G401 (cell line): ENCODE measurements around the gene PFKL. TPM values are rescaled to one million over a fixed set of nuclear protein-coding genes. Genes with fewer than 3 reads are reported as not detected.

Experiments used
- DNase-seq: peaks from one replicate; pipeline ENCODE4 v3.0.0-alpha.2; 2015; ENCODE audit warnings: low spot score
- in situ Hi-C: cut with HindIII; loops from 2 replicates; pipeline ENCODE4 v1.10.0; 2016; ENCODE audit warnings: low sequenced_read_pairs, mixed read lengths
- total RNA-seq: library from RNA; depleted of rRNA; stranded (reverse); fragments of >200 nt; shearing (Covaris generic); gene quantifications from 2 replicates; pipeline ENCODE4 v1.2.3, GENCODE V29; 2014; rRNA removed

The PFKL gene
- total RNA-seq, 1 experiment from 2014 or later = 174 TPM

DNA sequence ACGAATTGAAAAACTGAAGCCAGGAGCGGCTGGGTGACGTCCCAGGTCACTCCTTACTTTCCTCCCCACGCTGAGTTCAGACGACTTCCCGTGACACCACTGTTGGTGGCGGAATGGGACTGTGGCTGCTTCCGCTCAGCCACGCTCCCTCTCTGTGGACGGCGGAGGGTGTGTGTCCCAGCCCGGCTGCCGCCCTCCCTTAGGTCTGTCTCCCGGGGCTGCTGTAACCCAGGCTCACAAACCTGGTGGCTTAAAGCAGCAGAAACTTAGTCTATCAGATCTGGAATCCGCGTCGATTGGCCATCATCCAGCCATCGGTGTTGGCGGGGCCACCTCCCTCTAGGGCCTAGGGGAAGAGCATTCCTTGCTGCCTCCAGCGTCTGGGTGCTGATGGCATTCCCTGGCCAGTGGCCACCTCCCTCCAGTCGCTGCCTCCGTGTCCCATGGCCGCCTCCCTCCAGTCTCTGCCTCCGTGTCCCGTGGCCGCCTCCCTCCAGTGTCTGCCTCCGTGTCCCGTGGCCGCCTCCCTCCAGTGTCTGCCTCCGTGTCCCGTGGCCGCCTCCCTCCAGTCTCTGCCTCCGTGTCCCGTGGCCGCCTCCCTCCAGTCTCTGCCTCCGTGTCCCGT is 71.0 kb downstream of the PFKL start:
- in situ Hi-C loops = no loop called here
- no peak for DNase-seq

DNA sequence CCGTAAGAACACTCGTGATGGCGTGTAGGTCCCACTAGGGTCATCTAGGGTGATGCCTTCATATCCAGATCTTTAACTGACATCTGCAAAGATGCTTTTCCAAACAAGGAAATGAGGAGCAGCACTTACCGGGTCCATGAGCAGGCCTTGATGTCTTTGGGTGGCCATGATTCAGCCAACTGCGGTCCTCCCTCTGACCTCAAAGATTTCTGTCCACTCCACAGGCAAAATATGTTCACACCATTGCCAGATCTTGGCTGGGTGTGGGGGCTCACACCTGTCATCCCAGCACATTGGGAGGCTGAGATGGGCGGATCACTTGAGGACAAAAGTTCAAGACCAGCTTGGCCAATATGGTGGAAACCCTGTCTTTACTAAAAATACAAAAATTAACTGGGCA is 71.7 kb downstream of the PFKL start:
- DNase-seq = no peak
- in situ Hi-C loops = no loop called here

- in situ Hi-C loops = no loop called here
- DNase-seq = no peak
These were observed 72.8 kb downstream of the PFKL start for GRCh38 chr21:44372616-44373015.

DNA sequence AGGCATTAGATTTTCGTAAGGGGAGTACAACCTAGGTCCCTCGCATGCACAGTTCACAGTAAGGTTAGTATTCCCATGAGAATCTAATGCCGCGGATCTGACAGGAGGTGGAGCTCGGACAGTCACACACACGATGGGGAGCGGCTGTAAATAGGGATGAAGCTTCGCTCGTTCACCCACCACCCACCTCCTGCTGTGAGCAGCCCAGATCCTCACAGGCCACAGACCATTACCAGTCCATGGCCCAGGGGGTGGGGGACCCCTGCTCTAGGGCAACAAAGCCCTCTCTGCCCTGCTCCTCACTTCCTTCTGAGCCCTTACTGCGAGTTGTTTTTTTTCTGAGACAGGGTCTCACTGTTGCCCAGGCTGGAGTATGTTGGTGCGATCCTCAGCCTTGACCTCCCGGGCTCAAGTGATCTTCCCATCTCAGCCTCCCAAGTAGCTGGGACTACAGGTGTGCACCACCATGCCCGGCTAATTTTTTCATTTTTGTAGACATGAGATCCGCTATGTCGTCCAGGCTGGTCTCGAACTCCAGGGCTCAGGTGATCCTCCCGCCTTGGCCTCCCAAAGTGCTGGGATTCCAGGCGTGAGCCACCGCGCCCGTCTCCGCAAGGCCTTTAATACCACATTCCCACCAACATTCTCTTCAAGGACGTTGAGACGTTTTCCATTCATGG is 74.9 kb downstream of the PFKL start:
- no peak for DNase-seq
- in situ Hi-C loops = no loop called here

DNA sequence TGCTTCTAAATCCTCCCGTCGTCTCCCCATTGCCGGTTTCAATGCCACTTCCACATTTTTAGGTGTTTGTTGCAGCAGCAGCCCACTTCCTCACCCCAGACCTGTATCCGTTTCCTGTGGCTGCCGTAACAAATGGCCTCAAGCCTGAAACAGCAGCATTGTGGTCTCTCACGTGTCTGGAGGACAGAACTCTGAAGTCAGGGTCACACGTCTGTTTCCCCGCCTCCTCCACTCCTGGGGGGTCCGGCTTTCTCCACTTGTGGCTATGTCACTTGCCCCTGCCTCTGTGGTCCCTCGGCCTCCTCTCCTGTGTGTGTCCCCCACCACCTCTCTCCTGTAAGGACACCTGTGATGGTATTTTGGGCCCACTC is 75.4 kb downstream of the PFKL start:
- no peak for DNase-seq
- in situ Hi-C loops = no loop called here

DNA sequence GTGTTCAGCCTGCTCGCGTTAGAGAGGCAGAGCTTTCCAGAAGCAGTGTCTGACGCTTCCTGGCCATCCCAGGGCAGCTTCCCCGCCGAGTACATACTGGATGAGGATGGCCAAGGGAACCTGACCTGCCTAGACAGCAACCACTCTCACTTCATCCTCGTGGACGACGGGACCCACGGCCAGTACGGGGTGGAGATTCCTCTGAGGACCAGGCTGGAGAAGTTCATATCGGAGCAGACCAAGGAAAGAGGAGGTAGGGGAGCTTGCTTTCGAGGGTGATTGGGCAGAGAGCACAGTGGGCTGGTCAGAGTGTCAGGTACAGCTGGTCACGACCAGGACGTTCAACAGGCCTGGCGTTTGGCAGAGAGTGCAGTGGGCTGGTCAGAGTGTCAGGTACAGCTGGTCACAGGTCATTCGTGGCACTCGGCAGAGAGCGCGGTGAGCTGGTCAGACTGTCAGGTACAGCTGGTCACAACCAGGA is 75.9 kb downstream of the PFKL start:
- DNase-seq = no peak
- in situ Hi-C loops = no loop called here

- in situ Hi-C loops = no loop called here
- no peak for DNase-seq
These were observed 76.8 kb downstream of the PFKL start for GRCh38 chr21:44376606-44377005.

Other genes with a start within 250 kb of the PFKL start
- 34.0 and 34.3 TPM in 2 replicates for gene PWP2, start 192.7 kb upstream of the PFKL start, total RNA-seq
- 38.6 and 92.4 TPM in 2 replicates for gene GATD3, start 166.4 kb upstream of the PFKL start, total RNA-seq
- gene ICOSLG, start 59.1 kb upstream of the PFKL start, total RNA-seq = 0.43 TPM in 1 of 2 replicates, not detected in the other
- 0.20 and 2.2 TPM in 2 replicates for gene DNMT3L, start 38.2 kb upstream of the PFKL start, total RNA-seq
- 0.86 and 1.7 TPM in 2 replicates for gene AIRE, start 14.2 kb upstream of the PFKL start, total RNA-seq
- 19.2 and 31.9 TPM in 2 replicates for gene CFAP410, start 39.3 kb downstream of the PFKL start, total RNA-seq
- gene TRPM2, start 53.6 kb downstream of the PFKL start, total RNA-seq = 0.12 TPM in 1 of 2 replicates, not detected in the other
- 0.55 and 2.3 TPM in 2 replicates for gene LRRC3, start 155.5 kb downstream of the PFKL start, total RNA-seq
- gene KRTAP10-1, start 240.1 kb downstream of the PFKL start, total RNA-seq = not detected in 2 replicates